Measurements from ENCODE around the gene OR5B21.

Gene OR5B21

GRCh38 chr11:58502004-58502403 lies 5.9 kb downstream of the OR5B21 start:
- in situ Hi-C loops (cut with MboI; ENCODE audit: low sequenced_read_pairs, unreplicated experiment), result loop anchor here (25.0 kb wide), 2 partner anchors 690 to 840 kb away; partner anchors contain the start of genes CLP1 and ZDHHC5
- no peak for DNase-seq (ENCODE audit: low spot score)
- no peak for TF ChIP-seq CTCF (IDR thresholded peaks at IDR 0.05; ENCODE audit: borderline replicate concordance, control extremely low read depth, extremely low read depth, insufficient read depth, missing control alignments)

DNA sequence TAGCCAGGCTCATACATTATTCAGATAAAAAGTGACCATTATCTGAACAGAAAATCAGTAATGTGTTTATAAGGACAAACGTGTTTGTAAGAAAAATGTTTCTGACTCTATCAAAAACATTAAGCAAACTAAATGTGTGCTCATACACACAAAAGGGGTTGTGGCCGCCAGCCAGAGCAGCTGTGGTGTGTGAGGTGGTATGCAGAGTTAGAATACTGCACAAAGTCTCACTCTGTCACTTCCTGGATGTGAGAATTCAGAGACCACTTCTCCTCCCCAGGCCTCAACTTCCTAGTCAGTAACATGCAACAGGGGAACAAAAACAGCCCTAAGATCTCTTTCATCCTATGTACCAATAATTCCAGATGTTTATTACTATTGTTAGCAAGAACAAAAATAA lies 9.4 kb downstream of the OR5B21 start:
- no peak for DNase-seq (ENCODE audit: low spot score)
- no peak for TF ChIP-seq CTCF (IDR thresholded peaks at IDR 0.05; ENCODE audit: borderline replicate concordance, control extremely low read depth, extremely low read depth, insufficient read depth, missing control alignments)
- in situ Hi-C loops (cut with MboI; ENCODE audit: low sequenced_read_pairs, unreplicated experiment), result no loop called here

DNA sequence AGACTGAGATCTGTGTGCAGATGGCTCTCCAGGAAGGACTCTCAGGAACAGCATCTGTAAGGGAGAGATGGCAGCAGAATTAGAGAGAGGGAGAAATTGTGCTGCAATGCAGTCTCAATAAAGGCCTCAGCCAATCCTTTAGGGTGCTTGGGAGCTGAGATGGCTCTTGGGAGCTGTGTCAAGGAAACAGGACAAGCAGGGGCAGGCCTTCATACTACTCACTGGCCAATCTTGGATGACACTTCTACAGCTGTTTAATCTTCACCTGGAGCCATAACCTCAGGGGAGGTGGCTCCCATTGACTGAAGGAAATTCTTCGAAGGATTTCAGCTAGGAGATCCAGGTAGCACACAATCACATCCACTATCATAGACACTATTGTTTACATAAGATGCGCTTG lies 10.0 kb downstream of the OR5B21 start:
- no peak for DNase-seq (ENCODE audit: low spot score)
- in situ Hi-C loops (cut with MboI; ENCODE audit: low sequenced_read_pairs, unreplicated experiment), result no loop called here
- no peak for TF ChIP-seq CTCF (IDR thresholded peaks at IDR 0.05; ENCODE audit: borderline replicate concordance, control extremely low read depth, extremely low read depth, insufficient read depth, missing control alignments)

DNA sequence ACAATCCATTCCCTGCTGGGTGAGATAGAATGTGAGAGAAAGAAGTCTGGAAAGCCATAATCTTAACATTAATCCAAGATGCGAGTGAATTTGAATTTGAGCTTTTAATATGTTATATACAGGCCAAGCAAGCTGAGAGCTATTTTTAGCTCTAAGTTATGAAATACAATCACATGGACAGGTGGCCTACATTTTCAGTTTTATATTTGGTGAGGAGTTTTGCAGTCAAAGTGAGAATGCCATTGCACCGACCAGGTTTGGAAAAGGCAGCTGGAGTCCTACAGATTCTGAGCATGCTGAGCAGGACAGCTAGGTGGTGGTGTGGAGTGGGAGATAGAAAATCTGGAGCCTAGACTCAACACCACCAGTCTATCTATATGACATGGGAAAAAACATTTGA lies 12.0 kb downstream of the OR5B21 start:
- TF ChIP-seq CTCF (IDR thresholded peaks at IDR 0.05; ENCODE audit: borderline replicate concordance, control extremely low read depth, extremely low read depth, insufficient read depth, missing control alignments), result peak; percentile 15
- in situ Hi-C loops (cut with MboI; ENCODE audit: low sequenced_read_pairs, unreplicated experiment), result no loop called here
- DNase-seq (ENCODE audit: low spot score), result no peak

GRCh38 chr11:58494101-58494500 lies 13.8 kb downstream of the OR5B21 start:
- TF ChIP-seq CTCF (IDR thresholded peaks at IDR 0.05; ENCODE audit: borderline replicate concordance, control extremely low read depth, extremely low read depth, insufficient read depth, missing control alignments), result no peak
- DNase-seq (ENCODE audit: low spot score), result no peak
- in situ Hi-C loops (cut with MboI; ENCODE audit: low sequenced_read_pairs, unreplicated experiment), result no loop called here

GRCh38 chr11:58493676-58494075 lies 14.2 kb downstream of the OR5B21 start:
- in situ Hi-C loops (cut with MboI; ENCODE audit: low sequenced_read_pairs, unreplicated experiment), result no loop called here
- no peak for TF ChIP-seq CTCF (IDR thresholded peaks at IDR 0.05; ENCODE audit: borderline replicate concordance, control extremely low read depth, extremely low read depth, insufficient read depth, missing control alignments)
- peak; percentile 16 for DNase-seq (ENCODE audit: low spot score)

DNA sequence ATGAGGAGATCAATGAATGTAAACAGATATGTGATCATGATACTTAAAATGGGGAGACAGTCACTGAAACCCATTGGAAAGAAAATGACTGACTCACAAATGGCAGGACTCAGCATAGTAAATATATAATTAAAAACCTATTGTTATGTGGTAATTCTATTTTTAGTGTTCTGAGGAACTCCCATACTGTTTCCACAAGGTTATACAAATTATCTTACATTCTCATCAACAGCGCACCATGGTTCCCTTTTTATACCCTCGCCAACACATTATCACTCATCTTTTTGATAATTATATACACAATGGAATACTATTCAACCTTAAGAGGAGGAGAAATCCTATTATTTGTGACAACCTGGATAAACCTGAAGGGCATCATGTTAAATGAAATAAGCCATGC lies 17.1 kb downstream of the OR5B21 start:
- no peak for TF ChIP-seq CTCF (IDR thresholded peaks at IDR 0.05; ENCODE audit: borderline replicate concordance, control extremely low read depth, extremely low read depth, insufficient read depth, missing control alignments)
- in situ Hi-C loops (cut with MboI; ENCODE audit: low sequenced_read_pairs, unreplicated experiment), result no loop called here
- no peak for DNase-seq (ENCODE audit: low spot score)
